NCI-H526 (cell line): ENCODE measurements around the gene TMSB10.
"Not testable (repeated sequence)": the region's sequence is repeated elsewhere in the genome, so short reads cannot be mapped to it uniquely, and the experiment has no call there.

ENCODE experiments used
- DNase-seq, 2 experiments: peaks; one replicate each; lab custom pipeline; 2025; lab: John Stamatoyannopoulos, UW

TMSB10 gene

DNA sequence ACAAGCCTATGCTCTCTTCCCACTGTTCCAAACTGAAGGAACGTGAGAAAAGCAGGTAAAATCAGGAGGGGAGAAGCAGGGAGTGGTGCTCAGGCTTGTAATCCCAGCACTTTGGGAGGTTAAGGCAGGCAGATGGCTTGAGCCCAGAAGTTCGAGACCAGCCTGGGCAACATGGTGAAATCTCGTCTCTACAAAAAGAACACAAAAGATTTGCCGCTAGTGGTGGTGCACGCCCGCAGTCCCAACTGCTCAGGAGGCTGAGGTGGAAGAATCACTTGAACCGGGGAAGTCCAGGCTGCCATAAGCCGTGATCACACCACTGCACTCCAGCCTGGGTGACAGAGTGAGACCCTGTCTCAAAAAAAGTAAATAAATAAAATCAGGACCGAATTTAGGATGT is 1.3 kb upstream of the TMSB10 start:
- no peak for DNase-seq

DNA sequence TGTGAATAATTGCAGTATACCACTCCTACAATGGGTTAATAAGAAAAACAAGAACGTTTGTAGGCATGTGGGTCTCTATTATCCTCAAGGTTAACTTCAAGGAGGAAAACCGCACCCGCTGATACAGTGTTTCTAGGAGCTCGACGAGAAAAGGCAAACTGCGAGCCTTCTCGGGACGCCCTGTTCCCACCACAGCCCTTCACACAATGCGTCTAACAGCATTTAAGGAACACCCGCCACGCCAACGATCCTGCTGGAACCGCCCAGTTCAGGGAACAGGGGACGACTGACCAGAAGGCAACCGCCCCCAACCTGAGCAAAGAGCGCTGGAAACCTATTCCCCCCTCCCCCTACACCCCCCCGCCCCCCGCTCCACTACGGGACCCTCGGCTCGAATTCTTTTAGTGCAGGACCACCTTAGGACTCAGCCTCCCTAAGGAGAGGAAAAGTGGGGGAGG is 710 bp upstream of the TMSB10 start:
- peak in 1 of 2 experiments; percentile 58 for DNase-seq

DNA sequence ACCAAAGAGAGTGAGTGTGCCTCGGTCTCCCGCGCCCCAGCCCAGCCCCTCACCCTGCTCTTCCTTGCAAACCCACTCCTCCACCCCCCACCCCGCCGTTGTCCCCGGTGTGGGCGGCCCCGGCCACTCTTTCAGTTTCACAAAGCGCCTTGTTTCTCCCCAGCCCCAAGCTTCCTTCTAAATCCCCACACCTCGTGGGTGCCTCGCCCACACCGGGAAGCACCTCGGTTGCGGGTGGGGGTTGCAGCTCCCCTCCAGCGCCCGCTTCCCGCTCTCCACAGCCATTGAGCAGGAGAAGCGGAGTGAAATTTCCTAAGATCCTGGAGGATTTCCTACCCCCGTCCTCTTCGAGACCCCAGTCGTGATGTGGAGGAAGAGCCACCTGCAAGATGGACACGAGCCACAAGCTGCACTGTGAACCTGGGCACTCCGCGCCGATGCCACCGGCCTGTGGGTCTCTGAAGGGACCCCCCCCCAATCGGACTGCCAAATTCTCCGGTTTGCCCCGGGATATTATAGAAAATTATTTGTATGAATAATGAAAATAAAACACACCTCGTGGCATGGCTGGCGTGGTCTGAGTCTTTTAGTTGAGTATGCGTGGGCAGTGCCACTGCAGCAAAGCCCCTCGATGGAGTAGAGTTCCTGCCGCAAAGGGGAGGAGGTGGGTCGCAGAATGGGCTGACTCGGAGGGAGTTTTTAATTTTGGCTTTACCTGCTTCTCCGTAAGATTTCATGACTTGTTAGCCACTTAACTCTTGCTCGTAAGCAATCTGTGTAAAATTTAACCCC is 848 bp downstream of the TMSB10 start:
- DNase-seq = peak in 1 of 2 experiments; percentile 47

DNA sequence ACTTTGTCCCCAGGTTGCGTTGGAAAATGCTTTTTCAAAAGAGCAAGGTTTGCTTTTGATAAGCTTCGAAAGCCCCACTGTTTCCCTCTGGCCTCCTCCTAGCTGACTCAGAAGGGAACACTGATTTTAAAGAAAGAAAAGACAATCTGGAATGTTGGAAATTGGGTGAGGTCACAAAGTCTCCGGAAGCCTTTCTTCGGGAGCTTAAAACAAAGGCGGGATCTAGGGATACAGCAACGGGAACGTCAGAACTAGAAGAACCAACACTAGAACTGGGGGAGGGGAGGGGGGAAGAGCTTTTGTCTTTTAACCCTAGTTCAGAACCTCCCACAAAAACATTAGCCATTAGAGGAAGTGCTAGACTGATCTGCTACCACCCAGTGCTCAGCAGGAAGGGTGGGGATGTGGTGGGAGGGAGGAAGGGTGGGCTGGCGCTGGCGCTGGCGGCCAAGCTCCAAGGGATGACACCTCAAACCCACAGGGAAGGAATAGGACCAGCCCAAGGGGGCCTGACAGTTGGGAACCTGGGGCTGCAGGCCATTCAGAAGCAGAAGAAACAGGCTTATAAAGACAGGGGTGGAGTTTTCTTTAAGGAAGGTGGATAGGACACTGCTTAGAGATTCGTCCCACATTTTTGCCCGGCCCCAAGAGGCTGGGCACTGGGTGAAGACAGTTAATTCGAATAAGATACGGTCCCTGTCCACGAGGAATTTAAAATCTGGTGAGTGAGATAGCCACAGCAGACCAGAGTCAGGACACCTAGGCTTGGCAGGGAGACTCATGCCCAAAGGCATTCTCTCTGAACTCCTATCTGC is 1.7 kb downstream of the TMSB10 start:
- DNase-seq = peak; percentile 19 to 45

DNA sequence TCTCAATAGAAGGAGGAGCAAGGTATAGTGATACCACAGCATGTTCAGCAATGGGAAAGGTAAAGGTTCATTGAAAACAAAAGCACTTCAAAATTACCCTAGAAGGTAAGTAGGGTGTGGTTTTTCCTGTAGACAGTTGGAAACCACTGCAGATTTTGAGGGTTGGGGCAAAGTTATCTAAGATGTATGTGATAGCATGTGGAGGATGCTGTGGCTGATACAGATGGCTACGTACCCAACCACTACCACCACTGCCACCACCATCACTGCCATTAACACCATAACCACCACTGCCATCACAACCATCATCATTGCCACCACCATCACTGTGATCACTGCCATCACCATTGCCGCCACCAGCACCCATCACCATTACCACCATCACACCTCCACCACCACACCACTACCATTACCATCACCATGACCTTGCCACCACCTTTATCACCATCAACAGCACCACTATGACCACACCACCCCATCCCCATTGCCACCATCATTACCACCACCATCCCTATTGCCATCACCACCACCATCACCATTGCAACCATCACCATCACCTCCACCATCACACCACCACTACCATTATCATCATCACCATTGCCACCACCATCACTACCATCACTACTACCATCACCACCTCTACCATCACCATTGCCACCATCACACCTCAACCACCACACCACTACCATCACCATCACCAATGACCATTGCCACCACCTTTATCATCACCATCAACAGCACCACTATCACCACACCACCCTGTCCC is 3.7 kb downstream of the TMSB10 start:
- DNase-seq = no peak

DNA sequence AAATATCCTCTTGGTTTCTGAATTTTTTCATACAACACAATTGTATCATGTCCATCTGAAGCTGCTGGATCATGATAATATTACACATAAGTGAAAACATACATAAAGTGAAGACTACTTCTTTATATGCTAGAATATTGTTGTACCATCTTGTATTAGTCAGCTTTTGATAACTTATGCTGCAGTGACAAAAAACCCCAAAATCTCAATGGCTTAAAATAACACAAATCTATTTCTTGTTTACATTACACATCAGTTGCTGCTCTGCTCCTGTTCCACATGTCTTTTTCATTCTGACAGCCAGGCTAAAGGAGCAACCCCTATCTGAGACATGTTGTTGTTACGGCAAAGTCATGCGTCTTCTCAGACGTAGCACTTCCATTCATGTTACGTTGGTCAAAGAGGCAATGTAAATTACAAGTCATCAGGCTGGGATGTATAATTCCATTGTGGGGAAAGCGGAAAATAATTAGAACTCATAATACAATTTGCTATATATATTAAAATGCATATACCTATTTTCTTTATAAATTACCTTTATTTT is 5.8 kb downstream of the TMSB10 start:
- no peak for DNase-seq

DNA sequence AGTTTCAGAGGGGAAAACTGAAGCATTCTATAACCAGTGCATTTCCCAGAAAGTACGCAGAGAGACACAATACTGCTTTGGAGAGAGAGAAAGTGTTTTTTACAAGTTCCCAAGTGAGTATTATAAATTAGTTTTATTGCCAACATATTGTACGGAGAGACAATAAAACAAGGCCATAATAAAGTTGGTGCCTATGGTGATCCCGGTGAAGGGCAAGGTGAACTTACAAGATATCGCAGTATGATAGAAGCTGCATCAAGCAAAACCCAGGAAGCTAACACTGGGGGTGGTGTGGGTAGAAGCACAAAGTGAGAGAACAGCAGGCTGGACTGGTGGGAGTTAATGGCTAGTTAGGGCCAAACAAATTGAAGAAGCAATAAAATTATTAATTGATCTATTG is 7.5 kb downstream of the TMSB10 start:
- no peak for DNase-seq

DNA sequence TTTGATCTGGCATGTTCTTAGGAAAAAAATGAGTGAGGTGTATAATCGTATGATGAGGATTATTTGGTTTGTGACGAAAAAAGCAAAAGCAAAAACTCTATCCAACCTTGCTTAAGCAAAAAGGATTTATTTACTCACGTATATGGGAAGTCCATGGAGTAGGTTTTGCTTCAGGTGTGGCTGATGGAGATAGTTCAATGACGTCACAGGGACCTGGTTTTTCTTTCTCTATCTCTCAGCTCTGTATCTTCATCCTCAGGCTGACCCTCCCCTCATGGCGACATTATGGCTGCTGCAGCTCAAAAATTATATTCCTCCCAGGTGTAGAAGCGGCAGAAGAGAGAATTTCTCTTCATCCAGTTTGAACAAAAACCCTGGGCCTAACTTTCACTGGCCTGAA is 8.9 kb downstream of the TMSB10 start:
- no peak for DNase-seq

DNA sequence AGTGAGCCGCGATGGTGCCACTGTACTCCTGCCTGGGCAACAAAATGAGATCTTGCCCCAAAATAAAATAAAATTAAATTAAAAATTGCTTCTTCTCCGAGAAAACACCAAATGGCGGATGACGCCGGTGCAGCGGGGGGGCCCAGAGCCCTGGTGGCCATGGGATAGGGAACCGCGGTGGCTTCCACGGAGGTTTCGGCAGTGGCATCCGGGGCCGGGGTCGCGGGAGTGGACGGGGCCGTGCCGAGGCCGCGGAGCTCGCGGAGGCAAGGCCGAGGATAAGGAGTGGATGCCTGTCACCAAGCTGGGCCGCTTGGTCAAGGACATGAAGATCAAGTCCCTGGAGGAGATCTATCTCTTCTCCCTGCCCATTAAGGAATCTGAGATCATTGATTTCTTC is 10.2 kb downstream of the TMSB10 start:
- not testable (repeated sequence) for DNase-seq

DNA sequence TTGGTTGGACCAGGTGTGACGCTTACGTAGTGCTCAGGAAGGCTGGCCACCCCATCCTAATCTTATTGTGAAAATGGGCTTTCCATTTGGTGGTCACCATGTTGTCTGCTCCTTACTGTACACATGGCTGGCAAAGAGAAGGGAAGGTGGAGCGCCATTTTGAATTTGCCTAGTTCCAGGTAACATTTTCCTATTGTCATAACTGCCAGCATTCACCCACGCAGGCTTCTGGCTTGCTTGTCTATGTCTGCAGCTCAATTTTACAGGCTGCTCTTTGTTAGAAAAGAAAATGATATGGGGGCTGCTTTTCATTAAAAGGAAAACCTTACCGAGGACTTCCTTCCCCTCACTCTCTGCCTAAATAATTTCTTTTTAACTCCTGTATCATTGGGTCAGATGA is 12.4 kb downstream of the TMSB10 start:
- DNase-seq = not testable (repeated sequence)

DNA sequence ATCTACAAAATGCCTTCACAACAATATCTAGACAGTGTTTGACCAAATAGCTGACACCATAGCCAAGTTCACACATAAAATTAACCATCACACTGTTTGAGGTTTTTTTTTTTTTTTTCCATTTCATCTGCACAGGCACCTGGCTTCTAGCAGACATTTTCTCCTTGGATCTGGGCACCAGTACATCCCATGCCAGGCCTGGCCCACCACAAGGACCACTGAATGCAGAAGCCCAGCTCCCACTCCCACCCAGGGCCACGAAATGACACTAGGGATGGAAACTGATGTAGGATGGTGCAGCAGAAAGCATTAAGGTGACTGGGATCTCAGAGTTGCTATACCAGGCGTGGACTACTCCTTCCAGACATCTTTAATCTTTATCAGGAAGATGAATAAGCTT is 13.0 kb downstream of the TMSB10 start:
- DNase-seq = no peak

DNA sequence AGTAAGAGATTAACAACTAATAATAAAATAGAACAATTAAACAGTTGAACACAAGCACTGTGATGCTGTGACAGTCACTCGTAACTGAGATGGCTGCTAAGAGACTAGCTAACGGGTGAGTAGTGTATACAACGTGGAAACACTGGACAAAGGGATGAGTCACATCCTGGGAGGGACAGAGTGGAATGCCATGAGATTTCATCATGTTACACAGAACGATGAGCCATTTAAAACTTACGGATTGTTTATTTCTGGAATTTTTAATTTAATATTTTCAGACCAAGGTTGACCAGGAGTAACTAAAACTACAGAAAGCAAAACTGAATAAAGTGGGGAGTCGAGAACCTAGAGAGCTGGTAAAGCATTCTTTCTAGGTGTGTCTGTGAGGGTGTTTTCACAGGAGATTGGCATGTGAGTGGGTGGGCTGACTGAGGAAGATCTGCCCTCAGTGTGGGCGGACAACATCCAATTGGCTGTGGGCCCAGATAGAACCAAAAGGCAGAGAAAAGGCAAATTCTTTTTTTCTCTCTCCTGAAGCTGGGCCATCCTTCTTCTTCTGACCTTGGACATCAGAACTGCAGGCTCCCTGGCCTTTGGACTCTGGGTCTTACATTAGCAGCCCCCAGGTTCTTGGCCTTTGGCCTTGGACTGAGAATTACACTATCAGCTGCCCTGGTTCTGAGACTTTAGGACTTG is 14.6 kb downstream of the TMSB10 start:
- DNase-seq = no peak

DNA sequence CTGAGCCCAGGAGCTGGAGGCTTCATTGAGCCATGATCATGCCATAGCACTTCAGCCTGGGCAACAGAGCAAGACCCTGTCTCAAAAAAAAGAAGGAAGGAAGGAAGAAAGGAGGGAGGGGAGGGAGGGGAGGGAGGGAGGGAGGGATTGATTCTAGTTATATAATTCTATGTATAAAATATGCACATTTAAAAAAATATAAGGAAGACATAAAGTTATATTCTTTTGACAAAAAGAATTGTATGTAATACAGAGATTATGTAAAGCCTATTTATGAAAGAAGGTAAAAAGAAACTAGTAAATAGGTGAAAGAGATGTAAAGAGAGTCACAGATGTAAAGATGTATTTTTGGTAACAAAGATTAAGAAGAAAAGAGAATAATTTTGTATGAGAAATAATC is 17.6 kb downstream of the TMSB10 start:
- no peak for DNase-seq

DNA sequence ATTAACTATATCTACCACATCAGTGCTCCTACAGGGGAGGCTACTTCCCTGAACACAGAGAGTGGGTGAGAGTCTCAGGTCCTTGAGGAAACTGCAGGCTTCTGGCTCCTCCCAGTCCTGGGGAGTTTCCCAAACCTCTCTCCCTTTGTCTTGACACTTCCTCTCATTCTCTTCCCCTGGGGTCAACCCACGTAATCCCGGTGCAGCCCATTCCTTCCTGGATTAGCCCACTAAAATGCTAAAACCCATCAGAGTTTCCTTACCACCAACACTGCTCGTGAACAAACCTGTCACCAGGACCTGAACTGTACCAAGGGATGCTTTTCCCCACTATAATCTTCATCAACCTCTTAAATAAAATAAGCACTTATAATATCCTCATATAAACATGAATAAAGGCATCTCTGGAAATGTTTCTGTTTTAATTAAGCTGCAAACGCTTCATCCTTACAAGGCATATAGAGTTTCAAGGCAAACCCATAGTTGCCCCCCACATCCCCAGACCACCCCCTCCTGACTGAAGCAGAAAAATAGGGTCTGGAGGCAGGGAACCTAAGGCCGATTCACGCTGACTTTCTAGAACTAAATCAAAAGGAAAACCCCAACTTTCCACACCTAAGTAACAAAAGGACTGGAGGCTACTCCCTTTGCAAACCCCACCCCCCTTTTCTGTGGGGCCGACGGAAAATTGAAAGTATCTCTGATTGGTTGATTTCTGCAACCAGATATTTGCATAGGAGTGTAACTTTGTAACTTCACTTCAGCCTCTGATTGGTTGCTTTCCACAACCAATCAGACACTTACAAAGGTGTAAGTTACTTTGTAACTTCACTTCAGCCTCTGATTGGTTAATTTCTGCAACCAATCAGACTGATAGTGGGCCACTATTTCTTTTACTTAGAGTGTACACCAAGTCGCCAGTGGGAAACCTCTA is 19.0 kb downstream of the TMSB10 start:
- DNase-seq = peak in 1 of 2 experiments; percentile 5

DNA sequence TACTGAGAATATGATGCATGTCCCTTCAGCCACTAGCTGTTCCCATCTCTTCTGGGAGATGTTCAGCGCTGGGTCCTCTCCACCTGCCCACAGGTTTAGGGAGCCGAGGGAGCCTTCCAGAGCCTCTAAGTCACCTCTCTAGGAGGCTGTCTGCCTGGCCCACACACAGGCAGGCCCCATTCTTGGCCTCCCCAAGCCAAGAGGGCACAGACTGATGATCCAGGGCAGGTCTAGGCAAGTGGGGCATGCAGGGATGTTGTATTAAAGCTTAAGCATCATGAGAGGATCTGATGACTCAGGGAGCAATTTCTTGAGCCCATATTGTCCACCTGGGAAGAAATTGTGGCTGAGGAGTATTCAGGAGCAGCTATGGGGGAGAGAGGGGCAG is 19.9 kb downstream of the TMSB10 start:
- DNase-seq = no peak

DNA sequence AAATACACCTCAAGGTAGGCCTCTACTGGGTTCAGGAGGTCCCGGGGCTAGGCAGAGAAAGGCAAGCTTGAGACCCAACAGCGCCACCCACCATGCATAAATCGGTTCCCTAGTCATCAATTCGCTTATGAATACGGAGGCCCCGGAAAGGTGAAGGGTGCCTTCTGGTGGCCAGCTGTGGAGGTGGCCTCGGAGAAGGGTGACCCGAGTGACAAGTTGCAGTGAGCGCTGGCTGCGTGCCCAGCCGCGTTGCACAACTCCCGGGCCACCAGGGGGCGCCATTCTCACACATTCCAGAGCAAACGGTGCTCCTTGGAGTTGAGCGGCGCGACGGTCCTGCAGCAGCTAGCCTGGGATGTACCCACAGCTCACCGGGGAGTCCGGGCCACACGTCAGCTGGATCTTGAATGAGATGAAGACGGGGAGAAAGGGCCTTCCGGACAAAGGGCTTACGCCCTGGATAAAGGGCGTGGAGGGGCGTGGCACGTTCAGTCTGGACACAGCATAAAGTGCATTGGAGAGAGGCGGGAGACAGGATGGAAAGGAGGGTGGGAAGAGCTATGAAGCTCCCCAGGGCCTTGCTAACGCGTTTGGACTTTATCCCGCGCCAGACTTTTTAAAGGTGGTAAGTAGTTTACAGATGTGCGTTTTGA is 20.4 kb downstream of the TMSB10 start:
- peak; percentile 88 to 97 for DNase-seq

DNA sequence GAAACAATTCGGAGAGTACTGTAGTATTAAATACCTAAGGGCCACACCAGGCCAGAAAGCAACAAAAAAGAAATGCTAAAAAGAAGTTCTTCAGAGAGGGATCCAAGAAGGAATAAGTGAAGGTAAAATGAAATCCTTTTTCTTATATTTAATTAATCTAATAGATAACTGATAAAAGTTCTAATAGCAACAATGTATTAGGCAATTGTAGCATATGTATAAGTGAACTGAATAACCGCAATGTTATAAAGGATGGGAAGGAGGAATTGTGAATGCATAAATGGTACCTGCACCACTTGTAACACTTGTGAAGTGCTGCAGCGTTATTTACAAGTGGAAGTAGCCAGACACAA is 21.8 kb downstream of the TMSB10 start:
- DNase-seq = no peak

DNA sequence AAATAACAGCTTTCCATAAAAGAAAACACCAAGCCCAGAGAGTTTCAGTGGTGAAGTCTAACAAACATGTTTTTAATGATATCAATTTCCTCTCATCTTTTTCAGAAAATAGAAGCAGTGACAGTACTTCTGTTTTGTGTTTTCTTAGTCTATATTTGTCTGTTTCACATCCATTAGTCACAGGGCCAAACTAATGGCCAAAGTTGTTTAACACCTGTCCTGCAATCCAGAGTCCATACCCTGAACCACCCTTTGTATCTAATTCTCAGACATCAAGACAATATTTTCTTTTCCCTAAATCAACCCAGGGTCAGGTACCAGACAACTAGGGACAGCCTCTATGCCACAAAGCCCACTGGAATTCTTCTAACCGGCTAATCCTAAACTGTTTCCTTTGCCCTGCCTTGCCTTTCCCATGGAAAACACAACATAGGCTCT is 25.9 kb downstream of the TMSB10 start:
- no peak for DNase-seq

DNA sequence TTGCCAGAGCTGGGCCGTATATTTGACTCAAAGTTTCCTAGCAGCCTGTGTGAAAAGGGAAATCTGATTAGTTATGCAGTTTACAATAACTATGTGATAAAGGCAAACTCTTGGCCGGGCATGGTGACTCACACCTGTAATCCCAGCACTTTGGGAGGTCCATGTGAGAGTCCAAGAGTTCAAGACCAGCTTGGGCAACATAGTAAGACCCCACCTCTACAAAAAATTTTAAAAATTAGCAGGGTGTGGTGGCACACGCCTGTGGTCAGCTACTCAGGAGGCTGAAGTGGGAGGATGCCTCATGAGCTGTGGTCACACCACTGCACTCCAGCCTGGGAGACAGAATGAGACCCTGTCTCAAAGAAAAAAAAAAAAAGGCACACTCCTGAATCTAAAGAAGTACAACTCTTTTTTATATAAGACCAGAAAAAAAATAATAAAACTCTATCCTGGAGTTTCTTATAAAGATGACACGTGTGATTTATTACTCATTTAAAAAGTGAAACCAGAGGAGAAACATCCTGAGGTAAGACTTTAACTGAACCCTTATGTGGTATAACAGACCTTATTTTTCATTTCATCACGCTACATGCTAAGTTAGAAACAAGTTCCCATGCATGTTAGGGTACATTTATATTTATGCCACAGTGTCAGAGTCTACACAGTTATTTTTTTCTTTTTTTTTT is 32.9 kb downstream of the TMSB10 start:
- DNase-seq = no peak
